HepG2 (cell line): ENCODE measurements around the gene IQGAP3. TPM values are rescaled to one million over a fixed set of nuclear protein-coding genes. Genes with fewer than 3 reads are reported as not detected.

Experiments used
- ATAC-seq: fragments of 200-7000 bp; cut with Tn5 transposase; 3 replicates; pipeline ENCODE4 v1.9.1; 2020; ENCODE audit warnings: mild to moderate bottlenecking, moderate library complexity
- BruUV-seq: library from RNA; stranded (reverse); fragments of 400-500 nt; replicated peaks from 2 replicates; lab custom pipeline; 2021; lab: Mats Ljungman, UMichigan
- CTCF ChIA-PET: fragments of 300-600 bp; formaldehyde crosslinking; extraction: SDS; loops from one replicate; lab custom pipeline; 2021; ENCODE audit warnings: low total read pairs, inconsistent platforms, low intra/inter-chr PET ratio; lab: Yijun Ruan, JAX
- POLR2A ChIA-PET: fragments of 350-600 bp; sonication (Branson Sonifier 250); formaldehyde crosslinking; loops from one replicate; lab custom pipeline; 2020; ENCODE audit warnings: antibody characterized with exemption, inconsistent platforms; lab: Yijun Ruan, JAX
- DNase-seq: peaks from one replicate; pipeline ENCODE4 v3.0.0-alpha.2; 2015; ENCODE audit warnings: low spot score
- FAIRE-seq: peaks from 3 replicates; lab custom pipeline; 2011; peaks lifted over from hg19 to GRCh38; lab: Jason Lieb, UNC
- H2AFZ ChIP-seq: one replicate; pipeline ENCODE4 v1.6.1; 2011; ENCODE audit warnings: low read length, inconsistent platforms
- H3K27ac ChIP-seq: fragments of 300-600 bp; 3 replicates; pipeline ENCODE4 v1.8.0; 2011; ENCODE audit warnings: mixed run types, mild to moderate bottlenecking, mixed read lengths, low read length, inconsistent platforms; ENCODE audit not compliant: insufficient read depth; ENCODE audit errors: extremely low read length
- H3K27me3 ChIP-seq, 2 experiments: fragments of 200-600 bp in 1 of 2; 2 replicates in 1 of 2; 3 replicates in 1 of 2; pipeline versions ENCODE4 v1.6.0 to v1.8.0; 2011; ENCODE audit warnings: low read length in 2 of 2, mild to moderate bottlenecking in 2 of 2, moderate library complexity in 2 of 2, inconsistent platforms in 1 of 2; ENCODE audit not compliant: insufficient read depth in 2 of 2, control insufficient read depth in 1 of 2
- H3K36me3 ChIP-seq, 2 experiments: fragments of 200-600 bp in 1 of 2; replicated peaks in 1 of 2; 2 replicates in 1 of 2; 3 replicates in 1 of 2; pipeline versions ENCODE4 v1.5.1 to v1.8.0; 2011; ENCODE audit warnings: low read length in 2 of 2, inconsistent platforms in 1 of 2; ENCODE audit not compliant: insufficient read depth in 2 of 2, control insufficient read depth in 1 of 2
- H3K4me1 ChIP-seq: 2 replicates; pipeline ENCODE4 v1.5.1; 2012; ENCODE audit warnings: low read length, inconsistent platforms; ENCODE audit not compliant: insufficient read depth
- H3K4me2 ChIP-seq: 2 replicates; pipeline ENCODE4 v1.6.0; 2011; ENCODE audit warnings: low read depth, low read length, inconsistent platforms
- H3K4me3 ChIP-seq, 3 experiments: fragments of 200-600 bp in 1 of 3; sonication (generic), shearing (Covaris generic) in 1 of 3; replicated peaks in 1 of 3; 2 replicates each; pipeline ENCODE4 v1.5.1; 2011 to 2016; ENCODE audit warnings: low read length in 3 of 3, inconsistent platforms in 2 of 3, low read depth in 2 of 3, mild to moderate bottlenecking in 2 of 3, control low read depth in 1 of 3, mixed read lengths in 1 of 3; ENCODE audit not compliant: insufficient read depth in 1 of 3
- H3K79me2 ChIP-seq: one replicate; pipeline ENCODE4 v1.6.1; 2011; ENCODE audit warnings: low read length, inconsistent platforms; ENCODE audit not compliant: insufficient read depth
- H3K9ac ChIP-seq: 2 replicates; pipeline ENCODE4 v1.6.0; 2011; ENCODE audit warnings: mild to moderate bottlenecking, low read depth, low read length, inconsistent platforms; ENCODE audit not compliant: insufficient read depth
- H3K9me3 ChIP-seq: 2 replicates; pipeline ENCODE4 v1.5.1; 2012; ENCODE audit warnings: mild to moderate bottlenecking, low read length
- H4K20me1 ChIP-seq: 2 replicates; pipeline ENCODE4 v1.6.0; 2011; ENCODE audit warnings: inconsistent platforms, mild to moderate bottlenecking, low read length, moderate library complexity; ENCODE audit not compliant: insufficient read depth
- FIP1L1 ChIP-seq: fragments of 200-400 bp; formaldehyde crosslinking; IDR thresholded peaks from 2 replicates; pipeline ENCODE4 v1.6.1; 2018; ENCODE audit warnings: low read depth, mild to moderate bottlenecking, low read length, moderate library complexity, borderline replicate concordance; ENCODE audit not compliant: insufficient read depth
- LCORL ChIP-seq, 2 experiments: fragments of 450-650 bp in 1 of 2; sonication (generic) in 1 of 2; formaldehyde crosslinking in 1 of 2; IDR thresholded peaks; 2 replicates each; pipeline versions ENCODE4 v1.5.0 to v1.6.1; 2017 to 2020; ENCODE audit warnings: antibody characterized with exemption in 1 of 2, missing genetic modification reagents in 1 of 2
- MIER2 ChIP-seq: IDR thresholded peaks from 2 replicates; pipeline ENCODE4 v1.6.1; 2016; ENCODE audit warnings: missing biosample characterization, missing genetic modification reagents
- MYNN ChIP-seq: sonication (generic); formaldehyde crosslinking; IDR thresholded peaks from 2 replicates; pipeline ENCODE4 v1.4.0; 2020; ENCODE audit warnings: mild to moderate bottlenecking, low read depth, missing genetic modification reagents
- PBX2 ChIP-seq: IDR thresholded peaks from 2 replicates; pipeline ENCODE4 v1.6.1; 2016; ENCODE audit warnings: control low read depth
- PPARG ChIP-seq: conservative IDR thresholded peaks from 2 replicates; pipeline ENCODE4 v1.6.1; 2016; ENCODE audit warnings: missing biosample characterization, missing genetic modification reagents
- SOX6 ChIP-seq, 2 experiments: fragments of 450-650 bp in 1 of 2; sonication (generic) in 1 of 2; formaldehyde crosslinking in 1 of 2; IDR thresholded peaks; 2 replicates each; pipeline versions ENCODE4 v1.4.0 to v1.6.1; 2017 to 2020; ENCODE audit warnings: antibody characterized with exemption in 1 of 2, mild to moderate bottlenecking in 1 of 2, missing genetic modification reagents in 1 of 2
- ZNF263 ChIP-seq: sonication (generic); formaldehyde crosslinking; IDR thresholded peaks from 2 replicates; pipeline ENCODE4 v1.4.0; 2020; ENCODE audit warnings: missing genetic modification reagents
- ZNF354B ChIP-seq: sonication (generic); formaldehyde crosslinking; IDR thresholded peaks from 2 replicates; pipeline ENCODE4 v1.8.0; 2022; ENCODE audit warnings: mild to moderate bottlenecking, missing genetic modification reagents
- ZNF382 ChIP-seq: sonication (generic); formaldehyde crosslinking; IDR thresholded peaks from 2 replicates; pipeline ENCODE4 v1.5.0; 2020; ENCODE audit warnings: missing genetic modification reagents, mild to moderate bottlenecking, borderline replicate concordance
- ZNF75D ChIP-seq: sonication (generic); formaldehyde crosslinking; IDR thresholded peaks from 2 replicates; pipeline ENCODE4 v1.8.1; 2023; ENCODE audit warnings: missing genetic modification reagents, mild to moderate bottlenecking, borderline replicate concordance
- ZNF816 ChIP-seq: sonication (generic); formaldehyde crosslinking; IDR thresholded peaks from 2 replicates; pipeline ENCODE4 v1.8.0; 2022; ENCODE audit warnings: missing genetic modification reagents, mild to moderate bottlenecking, borderline replicate concordance
- WGBS: methylation state at CpG from one replicate; pipeline ENCODE4 v1.1.6; 2017; ENCODE audit warnings: low lambda C conversion rate; 5-methylcytosine and 5-hydroxymethylcytosine counted together
- in situ Hi-C: cut with HindIII; loops from 2 replicates; pipeline ENCODE4 v1.10.0; 2017; ENCODE audit warnings: low pct_unique_long_range_greater_than_20kb; ENCODE audit not compliant: extremely low pct_ligation_motif_present
- intact Hi-C: fragments of 100-400 bp; cut with micrococcal nuclease; formaldehyde crosslinking; loops from one replicate; pipeline ENCODE4 v1.10.0; 2022; ENCODE audit not compliant: unreplicated experiment
- polyA plus RNA-seq, 8 experiments: library from polyadenylated mRNA; depleted of rRNA in 3 of 8; stranded (reverse) in 7 of 8; unstranded in 1 of 8; fragments of >200 nt; fragmentation: Illumina TruSeq in 4 of 8; extraction: Trizol in 4 of 8; gene quantifications; 2 replicates each; pipeline versions ENCODE4 v1.2.1 to v1.2.3, GENCODE V29; 2011 to 2016; ENCODE audit warnings: low read depth in 4 of 8, missing spikeins in 1 of 8, mixed read lengths in 1 of 8; ENCODE audit not compliant: insufficient read depth in 1 of 8
- total RNA-seq, 5 experiments: library from RNA; depleted of rRNA; stranded (reverse); fragments of >200 nt; fragmentation: Illumina TruSeq; extraction: Trizol; gene quantifications; 2 replicates each; pipeline ENCODE4 v1.2.3, GENCODE V29; 2016; ENCODE audit warnings: low read depth in 1 of 5
- TF ChIP-seq, protein P1 (sequence below): sonication (generic); formaldehyde crosslinking; conservative IDR thresholded peaks from 2 replicates; pipeline ENCODE4 v1.8.1; 2023; ENCODE audit warnings: missing genetic modification reagents
- TF ChIP-seq, protein P2 (sequence below): sonication (generic); formaldehyde crosslinking; IDR thresholded peaks from 2 replicates; pipeline ENCODE4 v1.5.1; 2020; ENCODE audit warnings: missing genetic modification reagents, mild to moderate bottlenecking, borderline replicate concordance

IQGAP3 gene
- total and polyA plus RNA-seq, 2 of the 13 experiments (the other 11 are each of a cell fraction or from before 2014, with no cell fraction given), result 13.5 to 14.1 TPM

GRCh38 chr1:156579472-156579871, 7.1 kb upstream of the IQGAP3 start, which contains the start of gene TTC24:
TTC24 (plus strand) TSS chr1:156579723; CDS start chr1:156581365, 1,642 bp downstream.
- Histone ChIP-seq H3K9ac (no peak within 1 kb of the TSS), H3K4me3 (no peak within 1 kb of the TSS), H3K4me2 (no peak within 1 kb of the TSS), H3K9me3 (no peaks in the 10 kb centered on the region), H2AFZ (no peak within 1 kb of the TSS), H4K20me1 (no peaks in the 10 kb centered on the region), H3K27me3 (peaks cover 6 to 29% of the 10 kb centered on the region in 2 experiments; a peak in 4 of 5 replicates), H3K4me1 (0 out of 2 replicates have a peak, but pooled peaks cover 14% of the 10 kb centered on the region), H3K36me3 (no peaks in the 10 kb centered on the region), H3K27ac (no peak within 1 kb of the TSS), H3K79me2 (no peaks in the 10 kb centered on the region)
- WGBS, result 24% methylated on average over 5 of the region's 5 CpGs
- ChIA-PET POLR2A (no interaction called here), CTCF (no interaction called here)
- in situ Hi-C loops (no loop called here), intact Hi-C loops (no loop called here)
- ATAC-seq, result no peak
- no TSS peak for BruUV-seq
- no peak for FAIRE-seq
- TF ChIP-seq FIP1L1, result no peak
- TF ChIP-seq PBX2, result peak; percentile 48
- TF ChIP-seq SOX6 (IDR thresholded peaks at IDR 0.05), result no peak
- no peak for TF ChIP-seq SOX6 (CRISPR knock-in tag; IDR thresholded peaks at IDR 0.05)
- TF ChIP-seq MIER2, result no peak
- DNase-seq, result no peak

- Histone ChIP-seq H3K4me1 (peaks cover 18% of the 10 kb centered on the region), H3K9me3 (no peaks in the 10 kb centered on the region), H3K9ac (no peak overlapping the region), H3K4me2 (0 out of 2 replicates have a peak overlapping the region, but pooled peaks have one; percentile 1), H3K27ac (no peak overlapping the region), H3K36me3 (no peaks in the 10 kb centered on the region), H3K27me3 (peaks cover 6 to 38% of the 10 kb centered on the region in 2 experiments; a peak in 4 of 5 replicates), H3K4me3 (no peak overlapping the region), H3K79me2 (no peaks in the 10 kb centered on the region), H4K20me1 (no peaks in the 10 kb centered on the region), H2AFZ (no peak overlapping the region)
- ATAC-seq, result no peak
- ChIA-PET CTCF (no interaction called here), POLR2A (no interaction called here)
- in situ Hi-C loops (no loop called here), intact Hi-C loops (no loop called here)
- no peak for DNase-seq
- 10% methylated on average over 7 of the region's 7 CpGs for WGBS
- no peak for FAIRE-seq
- TF ChIP-seq, protein P1, sequence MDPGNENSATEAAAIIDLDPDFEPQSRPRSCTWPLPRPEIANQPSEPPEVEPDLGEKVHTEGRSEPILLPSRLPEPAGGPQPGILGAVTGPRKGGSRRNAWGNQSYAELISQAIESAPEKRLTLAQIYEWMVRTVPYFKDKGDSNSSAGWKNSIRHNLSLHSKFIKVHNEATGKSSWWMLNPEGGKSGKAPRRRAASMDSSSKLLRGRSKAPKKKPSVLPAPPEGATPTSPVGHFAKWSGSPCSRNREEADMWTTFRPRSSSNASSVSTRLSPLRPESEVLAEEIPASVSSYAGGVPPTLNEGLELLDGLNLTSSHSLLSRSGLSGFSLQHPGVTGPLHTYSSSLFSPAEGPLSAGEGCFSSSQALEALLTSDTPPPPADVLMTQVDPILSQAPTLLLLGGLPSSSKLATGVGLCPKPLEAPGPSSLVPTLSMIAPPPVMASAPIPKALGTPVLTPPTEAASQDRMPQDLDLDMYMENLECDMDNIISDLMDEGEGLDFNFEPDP (CRISPR knock-in tag), result no peak
- TF ChIP-seq ZNF354B (CRISPR knock-in tag) (no peak), PPARG (CRISPR knock-in tag) (no peak), ZNF75D (CRISPR knock-in tag) (no peak), MYNN (CRISPR knock-in tag) (no peak), ZNF816 (CRISPR knock-in tag) (no peak), ZNF382 (no peak), LCORL (IDR thresholded peaks at IDR 0.05) (no peak), LCORL (CRISPR knock-in tag; IDR thresholded peaks at IDR 0.05) (no peak), ZNF263 (CRISPR knock-in tag) (no peak)
- TF ChIP-seq, protein P2, sequence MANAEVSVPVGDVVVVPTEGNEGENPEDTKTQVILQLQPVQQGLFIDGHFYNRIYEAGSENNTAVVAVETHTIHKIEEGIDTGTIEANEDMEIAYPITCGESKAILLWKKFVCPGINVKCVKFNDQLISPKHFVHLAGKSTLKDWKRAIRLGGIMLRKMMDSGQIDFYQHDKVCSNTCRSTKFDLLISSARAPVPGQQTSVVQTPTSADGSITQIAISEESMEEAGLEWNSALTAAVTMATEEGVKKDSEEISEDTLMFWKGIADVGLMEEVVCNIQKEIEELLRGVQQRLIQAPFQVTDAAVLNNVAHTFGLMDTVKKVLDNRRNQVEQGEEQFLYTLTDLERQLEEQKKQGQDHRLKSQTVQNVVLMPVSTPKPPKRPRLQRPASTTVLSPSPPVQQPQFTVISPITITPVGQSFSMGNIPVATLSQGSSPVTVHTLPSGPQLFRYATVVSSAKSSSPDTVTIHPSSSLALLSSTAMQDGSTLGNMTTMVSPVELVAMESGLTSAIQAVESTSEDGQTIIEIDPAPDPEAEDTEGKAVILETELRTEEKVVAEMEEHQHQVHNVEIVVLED (CRISPR knock-in tag), result no peak
- no TSS peak for BruUV-seq
These were observed 5.7 kb upstream of the IQGAP3 start for GRCh38 chr1:156578055-156578454.
